Liver (tissue), 9 donors: ENCODE data around the gene CSNK2A3. TPM values are rescaled to one million over a fixed set of nuclear protein-coding genes. Genes with fewer than 3 reads are reported as not detected.

Experiments used
- DNase-seq: peaks from one replicate; pipeline ENCODE4 v3.0.0-alpha.2; 2017; ENCODE audit warnings: low spot score
- H3K27ac ChIP-seq, 2 donors: one replicate each; pipeline ENCODE4 v1.7.0; 2013; ENCODE audit warnings: inconsistent platforms in 2 of 2, low read length in 2 of 2, control low read depth in 1 of 2, low read depth in 1 of 2, mild to moderate bottlenecking in 1 of 2
- H3K27me3 ChIP-seq, 4 donors: one replicate each; pipeline versions ENCODE4 v1.6.1 to v1.7.0; 2013; ENCODE audit warnings: low read length in 3 of 4, inconsistent platforms in 1 of 4, mild to moderate bottlenecking in 1 of 4, moderate library complexity in 1 of 4; ENCODE audit not compliant: control insufficient read depth in 4 of 4, insufficient read depth in 4 of 4
- H3K36me3 ChIP-seq, 4 donors: one replicate each; pipeline versions ENCODE4 v1.6.1 to v1.7.0; 2013; ENCODE audit warnings: low read length in 3 of 4, mild to moderate bottlenecking in 3 of 4, low read depth in 1 of 4, moderate library complexity in 1 of 4; ENCODE audit not compliant: control insufficient read depth in 4 of 4, insufficient read depth in 3 of 4
- H3K4me1 ChIP-seq, 4 donors: one replicate each; pipeline versions ENCODE4 v1.6.1 to v1.7.0; 2013; ENCODE audit warnings: low read length in 3 of 4, mild to moderate bottlenecking in 3 of 4, moderate library complexity in 1 of 4; ENCODE audit not compliant: control insufficient read depth in 4 of 4, insufficient read depth in 4 of 4
- H3K4me3 ChIP-seq, 3 donors: one replicate each; pipeline versions ENCODE4 v1.6.1 to v1.7.0; 2013; ENCODE audit warnings: low read length in 3 of 3, control low read depth in 1 of 3, low read depth in 1 of 3, mild to moderate bottlenecking in 1 of 3
- H3K9ac ChIP-seq, 2 donors: one replicate each; pipeline ENCODE4 v1.7.0; 2013; ENCODE audit warnings: low read length in 2 of 2, mild to moderate bottlenecking in 2 of 2, moderate library complexity in 2 of 2, control low read depth in 1 of 2, low read depth in 1 of 2
- H3K9me3 ChIP-seq, 4 donors: one replicate each; pipeline versions ENCODE4 v1.6.1 to v1.7.0; 2013; ENCODE audit warnings: low read length in 3 of 4; ENCODE audit not compliant: control insufficient read depth in 4 of 4
- CTCF ChIP-seq: fragments of 150-350 bp; IDR thresholded peaks from 2 replicates; pipeline ENCODE4 v1.5.1; 2017; ENCODE audit warnings: improper control_type of control experiment, low read depth, low read length; ENCODE audit not compliant: missing input control
- EGR1 ChIP-seq, 2 donors: IDR thresholded peaks; 2 replicates each; pipeline ENCODE4 v1.6.1; 2016 to 2018; ENCODE audit warnings: antibody characterized with exemption in 2 of 2, low read depth in 2 of 2
- FOXA1 ChIP-seq: IDR thresholded peaks from 2 replicates; pipeline ENCODE4 v1.6.1; 2016; ENCODE audit warnings: antibody characterized with exemption
- FOXA2 ChIP-seq: IDR thresholded peaks from 2 replicates; pipeline ENCODE4 v1.6.1; 2016; ENCODE audit warnings: antibody characterized with exemption
- GABPA ChIP-seq, 2 donors: IDR thresholded peaks in 1 of 2; conservative IDR thresholded peaks in 1 of 2; 2 replicates each; pipeline ENCODE4 v1.6.1; 2016; ENCODE audit warnings: antibody characterized with exemption in 2 of 2, mild to moderate bottlenecking in 1 of 2, moderate library complexity in 1 of 2
- HNF4A ChIP-seq, 2 donors: conservative IDR thresholded peaks; 2 replicates each; pipeline ENCODE4 v1.6.1; 2016; ENCODE audit warnings: antibody characterized with exemption in 2 of 2, mild to moderate bottlenecking in 2 of 2
- HNF4G ChIP-seq: IDR thresholded peaks from 2 replicates; pipeline ENCODE4 v1.6.1; 2016; ENCODE audit warnings: antibody characterized with exemption
- JUND ChIP-seq, 2 donors: IDR thresholded peaks; 2 replicates each; pipeline ENCODE4 v1.6.1; 2016; ENCODE audit warnings: antibody characterized with exemption in 2 of 2
- RAD21 ChIP-seq, 2 donors: IDR thresholded peaks; 2 replicates each; pipeline ENCODE4 v1.6.1; 2016; ENCODE audit warnings: antibody characterized with exemption in 2 of 2, mild to moderate bottlenecking in 2 of 2
- RXRA ChIP-seq, 2 donors: IDR thresholded peaks; 2 replicates each; pipeline ENCODE4 v1.6.1; 2017 to 2018; ENCODE audit warnings: antibody characterized with exemption in 2 of 2, mild to moderate bottlenecking in 1 of 2
- YY1 ChIP-seq: IDR thresholded peaks from 2 replicates; pipeline ENCODE4 v1.6.1; 2016; ENCODE audit warnings: antibody characterized with exemption, mild to moderate bottlenecking
- WGBS: extraction: QIAGEN DNeasy Blood & Tissue Kit; methylation state at CpG from one replicate; pipeline ENCODE4 v1.1.7; 2013; 5-methylcytosine and 5-hydroxymethylcytosine counted together
- polyA plus RNA-seq, 2 donors: library from polyadenylated mRNA; stranded (reverse) in 1 of 2; unstranded in 1 of 2; fragments of 200-250 nt in 1 of 2; fragments of >200 nt in 1 of 2; fragmentation: Nextera tagmentation in 1 of 2; extraction: Ambion mirVana in 1 of 2; gene quantifications; one replicate each; pipeline versions ENCODE4 v1.2.1 to v1.2.3, GENCODE V29; 2013 to 2015
- total RNA-seq, 2 donors: library from RNA; depleted of rRNA; stranded (reverse); fragments of >200 nt; gene quantifications; one replicate each; pipeline ENCODE4 v1.2.3, GENCODE V29; 2014
- TF ChIP-seq, protein P1 (sequence below): IDR thresholded peaks from 2 replicates; pipeline ENCODE4 v1.6.1; 2016; ENCODE audit warnings: antibody characterized with exemption
- TF ChIP-seq, protein P2 (sequence below): IDR thresholded peaks from 2 replicates; pipeline ENCODE4 v1.6.1; 2016; ENCODE audit warnings: antibody characterized with exemption, mild to moderate bottlenecking
- TF ChIP-seq, protein P3 (sequence below): IDR thresholded peaks from 2 replicates; pipeline ENCODE4 v1.6.1; 2016; ENCODE audit warnings: antibody characterized with exemption
- donor health status: healthy.
- donor health status: healthy.
- donor health status: healthy.
- donor health status: healthy.
- donor health status: healthy.

CSNK2A3 gene
- total and polyA plus RNA-seq, 4 donors, result 0.51 to 0.92 (median 0.59) TPM; not detected in 1

- H3K4me3 ChIP-seq, result no peak overlapping the region
- H3K9ac ChIP-seq, result no peak overlapping the region
- no peak overlapping the region for H3K27ac ChIP-seq
- peaks cover 0 to 6% (median 2%) of the 10 kb centered on the region in 4 donors for H3K4me1 ChIP-seq
- peaks cover 0 to 7% (median 0%) of the 10 kb centered on the region in 4 donors for H3K36me3 ChIP-seq
- DNase-seq, result no peak
- TF ChIP-seq RAD21 (IDR thresholded peaks at IDR 0.05) (no peak), YY1 (no peak), FOXA2 (no peak), FOXA1 (no peak), CTCF (no peak), GABPA (IDR thresholded peaks at IDR 0.05 in 1 of 2, conservative IDR thresholded peaks at IDR 0.05 in 1 of 2) (no peak), RXRA (IDR thresholded peaks at IDR 0.05) (no peak), EGR1 (IDR thresholded peaks at IDR 0.05; ENCODE audit: low read depth in 2 of 2) (no peak), JUND (IDR thresholded peaks at IDR 0.05) (no peak)
- TF ChIP-seq, protein P1, sequence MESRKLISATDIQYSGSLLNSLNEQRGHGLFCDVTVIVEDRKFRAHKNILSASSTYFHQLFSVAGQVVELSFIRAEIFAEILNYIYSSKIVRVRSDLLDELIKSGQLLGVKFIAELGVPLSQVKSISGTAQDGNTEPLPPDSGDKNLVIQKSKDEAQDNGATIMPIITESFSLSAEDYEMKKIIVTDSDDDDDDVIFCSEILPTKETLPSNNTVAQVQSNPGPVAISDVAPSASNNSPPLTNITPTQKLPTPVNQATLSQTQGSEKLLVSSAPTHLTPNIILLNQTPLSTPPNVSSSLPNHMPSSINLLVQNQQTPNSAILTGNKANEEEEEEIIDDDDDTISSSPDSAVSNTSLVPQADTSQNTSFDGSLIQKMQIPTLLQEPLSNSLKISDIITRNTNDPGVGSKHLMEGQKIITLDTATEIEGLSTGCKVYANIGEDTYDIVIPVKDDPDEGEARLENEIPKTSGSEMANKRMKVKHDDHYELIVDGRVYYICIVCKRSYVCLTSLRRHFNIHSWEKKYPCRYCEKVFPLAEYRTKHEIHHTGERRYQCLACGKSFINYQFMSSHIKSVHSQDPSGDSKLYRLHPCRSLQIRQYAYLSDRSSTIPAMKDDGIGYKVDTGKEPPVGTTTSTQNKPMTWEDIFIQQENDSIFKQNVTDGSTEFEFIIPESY, result no peak
- TF ChIP-seq, protein P2, sequence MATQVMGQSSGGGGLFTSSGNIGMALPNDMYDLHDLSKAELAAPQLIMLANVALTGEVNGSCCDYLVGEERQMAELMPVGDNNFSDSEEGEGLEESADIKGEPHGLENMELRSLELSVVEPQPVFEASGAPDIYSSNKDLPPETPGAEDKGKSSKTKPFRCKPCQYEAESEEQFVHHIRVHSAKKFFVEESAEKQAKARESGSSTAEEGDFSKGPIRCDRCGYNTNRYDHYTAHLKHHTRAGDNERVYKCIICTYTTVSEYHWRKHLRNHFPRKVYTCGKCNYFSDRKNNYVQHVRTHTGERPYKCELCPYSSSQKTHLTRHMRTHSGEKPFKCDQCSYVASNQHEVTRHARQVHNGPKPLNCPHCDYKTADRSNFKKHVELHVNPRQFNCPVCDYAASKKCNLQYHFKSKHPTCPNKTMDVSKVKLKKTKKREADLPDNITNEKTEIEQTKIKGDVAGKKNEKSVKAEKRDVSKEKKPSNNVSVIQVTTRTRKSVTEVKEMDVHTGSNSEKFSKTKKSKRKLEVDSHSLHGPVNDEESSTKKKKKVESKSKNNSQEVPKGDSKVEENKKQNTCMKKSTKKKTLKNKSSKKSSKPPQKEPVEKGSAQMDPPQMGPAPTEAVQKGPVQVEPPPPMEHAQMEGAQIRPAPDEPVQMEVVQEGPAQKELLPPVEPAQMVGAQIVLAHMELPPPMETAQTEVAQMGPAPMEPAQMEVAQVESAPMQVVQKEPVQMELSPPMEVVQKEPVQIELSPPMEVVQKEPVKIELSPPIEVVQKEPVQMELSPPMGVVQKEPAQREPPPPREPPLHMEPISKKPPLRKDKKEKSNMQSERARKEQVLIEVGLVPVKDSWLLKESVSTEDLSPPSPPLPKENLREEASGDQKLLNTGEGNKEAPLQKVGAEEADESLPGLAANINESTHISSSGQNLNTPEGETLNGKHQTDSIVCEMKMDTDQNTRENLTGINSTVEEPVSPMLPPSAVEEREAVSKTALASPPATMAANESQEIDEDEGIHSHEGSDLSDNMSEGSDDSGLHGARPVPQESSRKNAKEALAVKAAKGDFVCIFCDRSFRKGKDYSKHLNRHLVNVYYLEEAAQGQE, result no peak
- no peaks in the 10 kb centered on the region for H3K9me3 ChIP-seq
- H3K27me3 ChIP-seq, result no peaks in the 10 kb centered on the region
- WGBS, result 95% methylated on average over 1 of the region's 1 CpG
These were observed 40.3 kb downstream of the CSNK2A3 start for GRCh38 chr11:11312738-11313137.

DNA sequence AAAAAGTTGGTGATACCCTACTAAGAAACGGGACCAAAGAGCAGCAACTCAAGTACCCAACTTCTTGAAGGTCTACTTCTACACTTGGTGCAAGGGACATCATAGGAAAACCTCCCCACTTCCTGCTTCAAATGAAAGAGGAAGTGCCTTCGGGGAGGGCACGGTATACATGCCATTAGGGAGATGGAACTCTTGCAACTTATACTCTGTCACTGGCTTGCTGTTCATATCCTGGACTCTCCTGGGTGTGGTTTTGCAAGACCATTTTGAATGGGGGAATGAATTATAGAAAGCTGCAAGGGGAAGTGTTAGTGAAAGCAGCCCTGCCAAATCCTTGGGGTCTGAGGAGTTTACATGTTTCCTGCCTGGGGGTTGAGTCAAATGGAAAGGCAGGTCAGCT is 41.9 kb downstream of the CSNK2A3 start:
- Histone ChIP-seq H3K27me3 (no peaks in the 10 kb centered on the region), H3K9ac (no peak overlapping the region), H3K4me3 (no peak overlapping the region), H3K9me3 (no peaks in the 10 kb centered on the region), H3K36me3 (peaks cover 0 to 8% (median 0%) of the 10 kb centered on the region in 4 donors), H3K4me1 (peaks cover 0 to 6% (median 2%) of the 10 kb centered on the region in 4 donors), H3K27ac (no peak overlapping the region)
- WGBS, result 53% methylated on average over 3 of the region's 3 CpGs
- DNase-seq, result no peak
- TF ChIP-seq HNF4A (conservative IDR thresholded peaks at IDR 0.05) (no peak), GABPA (IDR thresholded peaks at IDR 0.05 in 1 of 2, conservative IDR thresholded peaks at IDR 0.05 in 1 of 2) (no peak), JUND (IDR thresholded peaks at IDR 0.05) (no peak), RAD21 (IDR thresholded peaks at IDR 0.05) (no peak), RXRA (IDR thresholded peaks at IDR 0.05) (no peak), HNF4G (no peak), EGR1 (IDR thresholded peaks at IDR 0.05; ENCODE audit: low read depth in 2 of 2) (no peak), CTCF (no peak)
- TF ChIP-seq, protein P3, sequence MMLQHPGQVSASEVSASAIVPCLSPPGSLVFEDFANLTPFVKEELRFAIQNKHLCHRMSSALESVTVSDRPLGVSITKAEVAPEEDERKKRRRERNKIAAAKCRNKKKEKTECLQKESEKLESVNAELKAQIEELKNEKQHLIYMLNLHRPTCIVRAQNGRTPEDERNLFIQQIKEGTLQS, result no peak
- TF ChIP-seq, protein P2, result no peak
- TF ChIP-seq, protein P1, result no peak
